NCI-H1048 (cell line): Measurements from ENCODE around the gene ATP10A.

Source experiments
- DNase-seq: peaks from one replicate; lab custom pipeline; 2025; lab: John Stamatoyannopoulos, UW

ATP10A gene

GRCh38 chr15:25695875-25696760 is 167.0 kb downstream of the ATP10A start:
- no peak for DNase-seq

- no peak for DNase-seq
Observed at GRCh38 chr15:25694823-25695312, 168.3 kb downstream of the ATP10A start.

GRCh38 chr15:25694239-25694584 is 168.9 kb downstream of the ATP10A start:
- no peak for DNase-seq

DNA sequence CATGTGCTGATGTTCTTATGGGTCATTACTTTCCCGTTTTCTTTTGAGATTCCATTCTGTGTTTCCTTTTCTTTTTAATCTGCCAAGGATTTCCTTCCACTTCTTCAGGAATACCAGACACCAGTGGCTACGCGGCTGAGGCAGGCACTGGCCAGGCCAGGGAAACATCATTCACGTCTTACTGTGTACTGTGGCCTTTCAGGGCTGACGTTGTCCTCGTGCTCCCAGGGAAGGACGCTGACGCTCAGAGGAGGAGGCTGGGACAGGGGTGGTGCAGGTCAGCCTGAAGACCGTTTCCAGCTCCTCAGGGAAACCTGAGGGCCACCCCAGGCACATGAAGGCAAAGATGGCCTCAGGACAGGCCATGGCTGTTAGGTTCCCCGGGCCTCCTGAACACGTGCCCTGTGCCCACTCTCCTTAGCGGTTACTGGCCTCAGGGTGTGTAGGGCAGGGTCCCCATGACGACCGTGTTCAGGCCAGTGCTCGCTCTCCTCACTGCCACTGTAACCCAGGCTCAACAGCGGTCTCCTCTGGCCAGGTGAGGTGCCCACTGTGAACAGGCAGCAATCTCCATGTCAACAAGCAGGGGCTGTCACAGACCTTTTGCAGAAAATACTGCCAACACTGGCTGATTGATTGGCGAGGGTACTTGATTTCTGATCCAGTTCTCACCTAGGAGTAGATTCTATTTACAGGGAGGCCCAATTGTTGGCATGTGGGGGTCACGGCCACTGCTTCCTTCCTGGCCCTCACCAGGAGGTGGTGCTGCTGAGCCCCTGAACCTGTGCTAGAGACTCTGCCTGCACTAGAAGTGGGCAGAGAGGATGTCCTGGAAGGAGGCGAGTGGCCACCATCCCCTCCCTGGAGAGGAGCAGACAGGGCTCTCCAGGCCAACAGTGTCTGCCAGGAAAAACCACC is 169.5 kb downstream of the ATP10A start:
- DNase-seq = no peak

- no peak for DNase-seq
Observed at GRCh38 chr15:25691544-25692430, 171.3 kb downstream of the ATP10A start.

DNA sequence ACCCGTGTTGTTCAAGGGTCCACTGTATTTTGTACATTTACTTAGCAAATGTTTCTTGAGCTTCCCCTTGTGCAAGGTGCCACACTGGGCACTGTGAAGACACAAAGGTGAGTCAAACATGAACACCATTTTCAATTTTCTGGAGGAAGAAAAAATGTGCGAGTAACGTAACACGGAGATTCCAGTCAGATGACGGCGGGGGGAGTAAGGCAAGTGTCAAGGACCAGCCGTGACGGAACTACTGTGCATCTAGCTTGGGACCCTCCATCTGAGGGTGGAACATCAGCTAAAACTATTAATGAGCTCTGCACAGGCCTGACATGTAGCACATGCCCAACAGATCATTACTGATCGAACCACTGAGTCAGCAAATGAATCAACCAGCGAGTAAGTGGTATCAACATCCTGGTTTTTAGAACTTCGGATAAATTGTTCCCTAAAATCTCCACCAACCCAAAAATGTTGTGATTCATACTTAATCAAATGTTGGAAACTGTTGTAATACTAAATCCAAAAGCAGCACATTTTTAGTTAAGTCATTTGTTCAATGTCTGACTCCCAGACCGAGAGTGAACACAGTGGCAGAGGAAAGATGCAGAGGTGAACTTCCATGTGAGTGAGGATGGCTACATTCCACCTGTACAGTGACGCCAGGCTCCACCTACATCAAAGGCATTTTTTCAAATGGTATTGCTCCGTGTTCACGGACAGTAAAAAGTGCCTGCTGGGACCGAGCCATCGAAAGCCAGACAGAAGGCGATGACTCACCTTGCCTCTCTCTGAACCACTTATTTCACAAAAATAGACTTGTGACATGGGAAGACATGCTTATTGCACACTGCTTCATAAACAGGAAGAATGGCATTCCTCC is 172.2 kb downstream of the ATP10A start:
- DNase-seq = no peak

- no peak for DNase-seq
Observed at GRCh38 chr15:25689592-25689991, 173.5 kb downstream of the ATP10A start.

DNA sequence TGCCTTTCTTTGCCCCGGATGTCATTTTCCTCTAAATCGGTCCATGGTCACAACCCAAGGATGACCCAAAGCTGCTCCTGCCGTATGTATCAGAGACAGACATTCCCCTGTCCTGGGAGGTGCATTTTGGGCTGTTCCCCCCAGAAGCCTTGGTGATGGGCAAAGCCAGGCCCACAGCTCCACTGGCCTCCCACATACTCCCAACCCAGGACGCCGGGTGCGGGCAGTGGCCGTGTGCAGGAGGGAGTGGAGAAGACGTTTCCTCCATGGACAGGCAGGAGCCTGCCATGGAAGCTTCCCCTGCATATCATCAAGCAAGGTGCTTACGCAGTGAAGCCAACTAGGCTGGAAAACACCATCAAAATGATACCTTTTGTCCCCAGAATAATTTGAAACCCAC is 175.0 kb downstream of the ATP10A start:
- DNase-seq = no peak

DNA sequence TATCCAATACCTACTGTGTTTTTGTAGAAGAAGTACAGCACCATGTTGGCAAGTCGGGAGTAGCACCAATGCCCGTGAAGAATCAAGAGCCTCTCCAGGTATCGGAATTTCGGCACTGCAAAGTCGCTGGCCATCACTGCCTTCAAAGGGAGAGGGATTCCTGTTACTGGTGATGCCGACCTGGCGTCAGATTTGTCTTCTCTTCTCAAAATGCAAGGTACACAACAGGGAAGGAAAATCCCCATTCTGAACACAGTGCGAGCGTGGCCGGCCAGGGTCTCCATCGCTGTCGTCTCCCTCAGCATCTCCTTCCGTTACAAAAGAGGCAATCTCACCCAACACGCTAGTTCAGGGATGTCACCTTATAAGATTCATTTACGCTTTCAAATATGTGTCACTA is 175.4 kb downstream of the ATP10A start:
- DNase-seq = no peak

GRCh38 chr15:25687276-25687675 is 175.9 kb downstream of the ATP10A start:
- DNase-seq = no peak

DNA sequence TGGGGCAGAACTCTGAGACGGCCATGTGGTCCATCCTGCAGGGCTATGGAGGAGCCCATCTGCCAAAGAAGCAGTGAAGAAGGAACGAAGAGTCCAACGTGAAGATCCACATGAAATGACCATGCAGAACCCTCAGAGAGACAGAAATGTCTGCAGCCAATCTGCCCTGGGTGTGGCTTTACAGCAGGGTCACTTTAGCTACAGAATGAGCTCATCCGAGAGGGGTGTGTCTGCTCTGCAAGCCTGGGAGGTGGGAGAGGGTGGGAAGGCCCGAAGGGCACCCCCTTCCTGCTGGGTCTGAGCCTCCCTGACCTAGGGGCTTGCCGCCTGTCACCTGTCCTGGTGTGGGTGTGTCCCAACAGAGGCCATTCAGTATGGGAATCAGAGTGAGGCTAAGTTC is 176.3 kb downstream of the ATP10A start:
- no peak for DNase-seq

DNA sequence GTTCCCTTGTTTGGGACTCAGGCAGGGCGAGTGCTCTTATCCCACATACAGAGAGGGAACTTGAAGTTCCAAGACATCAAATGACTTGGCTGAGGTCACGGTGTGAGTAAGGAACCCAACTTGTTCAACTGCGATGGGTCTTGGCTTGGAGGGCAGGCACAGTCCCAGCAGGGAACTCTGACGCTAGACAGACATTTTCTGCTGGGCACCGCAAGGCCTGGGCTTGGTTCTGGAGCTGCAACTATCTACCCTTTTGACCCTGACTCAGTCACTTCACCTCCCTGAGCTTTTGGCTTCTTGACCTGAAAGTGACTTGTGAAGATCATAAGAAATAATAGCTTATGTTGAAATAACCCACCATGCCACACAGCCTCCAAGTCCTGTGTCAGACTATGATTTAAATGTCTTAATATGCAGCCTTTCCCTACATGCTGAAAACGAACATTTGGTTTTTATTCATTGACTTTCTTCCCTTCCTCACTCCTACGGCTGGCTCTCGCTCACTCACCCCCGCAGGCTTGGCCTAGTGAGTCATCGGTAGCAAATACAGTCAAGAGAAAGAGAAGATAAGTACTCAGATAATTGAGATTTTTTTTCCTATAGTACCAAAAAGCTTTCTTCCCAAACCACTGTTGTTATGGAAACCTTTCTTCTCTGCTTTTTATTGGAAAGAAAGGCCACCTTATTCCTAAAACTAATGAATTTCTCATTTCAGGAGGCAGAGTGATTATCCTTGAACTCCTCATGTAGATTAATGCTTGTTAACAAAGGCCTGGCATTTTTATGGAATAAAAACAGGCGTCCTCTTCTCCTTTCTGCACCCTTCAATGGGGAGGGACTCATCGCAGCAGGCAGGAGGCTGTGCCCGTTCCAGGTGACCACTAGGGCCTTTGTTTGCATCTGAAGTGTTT is 178.4 kb downstream of the ATP10A start:
- DNase-seq = no peak

- no peak for DNase-seq
Observed at GRCh38 chr15:25683911-25684310, 179.2 kb downstream of the ATP10A start.

DNA sequence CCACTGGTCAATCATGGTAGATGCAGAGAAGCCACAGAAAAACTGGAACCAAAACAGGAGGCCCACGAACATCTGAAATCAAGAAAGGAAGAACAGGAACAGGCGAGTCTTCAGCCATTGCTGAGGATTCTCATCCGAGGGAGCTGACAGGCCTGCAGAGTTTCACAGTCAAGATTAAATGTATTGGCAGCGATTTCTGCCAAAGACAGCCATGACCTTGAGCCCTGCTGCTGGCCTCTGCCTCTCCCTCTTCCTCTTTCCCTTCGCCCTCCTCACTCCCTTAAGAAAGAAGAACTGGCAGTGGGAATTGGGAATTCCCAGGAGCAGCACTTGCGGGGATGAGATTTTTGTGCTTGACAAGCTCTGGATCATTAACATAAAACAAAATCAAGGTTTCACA is 179.7 kb downstream of the ATP10A start:
- DNase-seq = no peak

GRCh38 chr15:25682340-25682739 is 180.8 kb downstream of the ATP10A start:
- DNase-seq = no peak

GRCh38 chr15:25680686-25681025 is 182.5 kb downstream of the ATP10A start:
- DNase-seq = no peak

- DNase-seq = no peak
Observed at GRCh38 chr15:25679964-25680685, 183.0 kb downstream of the ATP10A start.

- DNase-seq = no peak
Observed at GRCh38 chr15:25679492-25679891, 183.6 kb downstream of the ATP10A start.

GRCh38 chr15:25678500-25678855 is 184.6 kb downstream of the ATP10A start:
- DNase-seq = no peak
